Stimulated activated CD4-positive, alpha-beta T cell treated with anti-CD3 and anti-CD28 coated beads, Interleukin-4, amount 100 ng/mL, for 24 hours (primary cell): ENCODE measurements around the gene DHX8.

ENCODE experiments used
- DNase-seq: peaks from one replicate; pipeline ENCODE4 v3.0.0-alpha.2; 2020

DHX8 gene

DNA sequence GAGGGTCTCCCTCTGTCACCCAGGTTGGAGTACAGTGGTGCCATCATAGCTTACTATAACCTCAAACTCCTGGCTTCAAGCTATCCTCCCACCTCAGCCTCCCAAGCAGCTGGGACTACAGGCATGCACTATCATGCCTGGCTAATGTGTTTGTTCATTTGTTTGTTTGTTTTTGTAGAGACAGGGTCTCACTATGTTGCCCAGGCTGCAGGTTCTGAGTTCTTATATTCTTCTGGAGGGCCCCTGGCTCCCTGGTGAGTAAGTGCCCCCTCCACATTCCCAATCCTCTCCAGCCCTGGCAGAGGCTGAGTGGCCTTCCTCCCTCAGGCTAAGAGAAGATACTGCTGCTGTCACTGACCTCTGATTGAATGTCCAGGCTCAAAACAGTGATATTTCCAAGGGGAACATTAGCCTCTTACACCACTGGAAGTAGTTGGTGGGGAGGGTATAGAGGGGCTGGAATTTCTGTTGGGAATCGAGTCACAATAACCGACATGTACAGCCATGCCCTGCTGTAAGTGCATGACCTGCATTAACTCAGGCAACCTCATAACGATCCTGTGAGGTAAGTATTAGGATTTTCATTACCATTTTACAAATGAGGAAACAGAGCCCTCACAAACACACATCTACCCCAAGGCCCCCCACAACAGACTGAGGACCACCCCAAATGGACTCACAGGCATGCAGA lies 65.1 kb downstream of the DHX8 start:
- DNase-seq, result no peak

- no peak for DNase-seq
Measured at GRCh38 chr17:43549496-43549895, 65.7 kb downstream of the DHX8 start.

DNA sequence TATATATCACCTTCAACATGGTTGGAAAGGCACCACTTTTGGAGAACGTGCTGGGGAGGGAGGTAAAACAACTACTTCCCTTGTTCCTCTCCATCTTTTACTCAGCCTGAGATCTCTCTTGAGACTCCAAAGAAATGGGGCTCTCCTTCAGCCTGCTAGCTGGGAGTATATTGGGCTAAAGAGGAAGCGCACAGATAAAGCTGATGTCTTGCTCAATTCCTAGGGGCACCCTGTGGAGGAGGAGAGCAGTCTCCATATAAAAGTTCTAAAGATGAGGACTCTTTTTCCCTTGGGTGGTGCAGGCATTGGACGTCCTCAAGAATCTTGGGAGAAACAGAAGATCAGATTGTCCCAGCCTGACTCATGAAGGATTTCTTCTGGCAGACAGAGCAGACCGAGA lies 67.0 kb downstream of the DHX8 start:
- DNase-seq, result no peak

- DNase-seq, result no peak
Measured at GRCh38 chr17:43552229-43552837, 68.6 kb downstream of the DHX8 start.

DNA sequence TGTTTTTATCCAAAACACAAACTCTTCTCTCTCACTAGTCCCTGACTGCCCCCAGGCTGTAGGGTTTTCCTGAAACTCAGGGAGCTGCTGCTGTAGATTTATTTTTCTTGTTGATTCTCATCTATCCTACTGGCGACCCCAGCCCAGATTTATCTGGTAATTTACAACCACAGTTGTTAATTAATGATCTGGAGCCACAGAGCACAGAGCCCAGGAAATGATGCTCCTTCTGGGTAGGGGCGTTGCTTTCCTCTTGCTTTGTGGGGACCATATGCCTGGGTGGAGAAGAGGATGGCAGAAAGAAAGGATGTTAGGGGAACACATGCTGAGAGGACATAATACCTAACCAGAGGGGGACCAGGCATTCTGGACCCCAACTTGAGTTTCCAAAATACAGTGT lies 69.8 kb downstream of the DHX8 start:
- no peak for DNase-seq

- no peak for DNase-seq
Measured at GRCh38 chr17:43554857-43555256, 71.1 kb downstream of the DHX8 start.

DNA sequence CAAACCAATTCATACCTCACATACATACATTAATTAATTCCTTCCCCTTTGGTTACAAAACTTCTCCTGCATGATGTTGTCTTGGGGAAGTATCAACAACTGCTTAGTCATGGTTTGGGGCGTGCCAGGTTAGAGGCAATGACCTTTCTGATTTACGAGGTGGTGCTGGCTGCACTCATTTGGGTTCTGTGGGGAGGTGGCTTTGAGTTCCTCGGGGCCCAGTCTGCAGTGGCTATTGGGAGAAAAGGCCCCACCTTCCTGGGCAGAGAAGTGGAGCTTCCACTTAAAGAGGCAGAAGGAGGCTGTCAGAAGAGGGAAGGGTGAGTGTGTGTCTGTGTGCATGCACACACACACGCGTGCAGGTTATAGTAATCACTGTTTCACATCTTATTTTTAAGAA lies 72.5 kb downstream of the DHX8 start:
- DNase-seq, result no peak

DNA sequence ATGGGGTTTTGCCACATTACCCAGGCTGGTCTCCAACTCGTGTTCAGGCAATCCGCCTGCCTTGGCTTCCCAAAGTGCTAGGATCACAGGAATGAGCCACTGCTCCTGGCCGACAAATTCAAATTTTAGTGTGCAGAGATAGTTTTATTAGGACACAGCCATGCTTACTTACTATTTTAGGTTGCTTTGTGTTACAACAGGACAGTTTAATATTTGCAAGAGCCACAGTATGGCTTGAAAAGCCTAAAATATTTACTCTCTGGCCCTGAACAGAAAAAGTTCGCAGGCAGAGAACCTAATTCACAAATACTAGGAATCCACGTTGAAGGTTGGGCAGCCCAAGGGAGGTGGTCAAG lies 75.0 kb downstream of the DHX8 start:
- DNase-seq, result no peak

- DNase-seq, result no peak
Measured at GRCh38 chr17:43559161-43559816, 75.5 kb downstream of the DHX8 start.

DNA sequence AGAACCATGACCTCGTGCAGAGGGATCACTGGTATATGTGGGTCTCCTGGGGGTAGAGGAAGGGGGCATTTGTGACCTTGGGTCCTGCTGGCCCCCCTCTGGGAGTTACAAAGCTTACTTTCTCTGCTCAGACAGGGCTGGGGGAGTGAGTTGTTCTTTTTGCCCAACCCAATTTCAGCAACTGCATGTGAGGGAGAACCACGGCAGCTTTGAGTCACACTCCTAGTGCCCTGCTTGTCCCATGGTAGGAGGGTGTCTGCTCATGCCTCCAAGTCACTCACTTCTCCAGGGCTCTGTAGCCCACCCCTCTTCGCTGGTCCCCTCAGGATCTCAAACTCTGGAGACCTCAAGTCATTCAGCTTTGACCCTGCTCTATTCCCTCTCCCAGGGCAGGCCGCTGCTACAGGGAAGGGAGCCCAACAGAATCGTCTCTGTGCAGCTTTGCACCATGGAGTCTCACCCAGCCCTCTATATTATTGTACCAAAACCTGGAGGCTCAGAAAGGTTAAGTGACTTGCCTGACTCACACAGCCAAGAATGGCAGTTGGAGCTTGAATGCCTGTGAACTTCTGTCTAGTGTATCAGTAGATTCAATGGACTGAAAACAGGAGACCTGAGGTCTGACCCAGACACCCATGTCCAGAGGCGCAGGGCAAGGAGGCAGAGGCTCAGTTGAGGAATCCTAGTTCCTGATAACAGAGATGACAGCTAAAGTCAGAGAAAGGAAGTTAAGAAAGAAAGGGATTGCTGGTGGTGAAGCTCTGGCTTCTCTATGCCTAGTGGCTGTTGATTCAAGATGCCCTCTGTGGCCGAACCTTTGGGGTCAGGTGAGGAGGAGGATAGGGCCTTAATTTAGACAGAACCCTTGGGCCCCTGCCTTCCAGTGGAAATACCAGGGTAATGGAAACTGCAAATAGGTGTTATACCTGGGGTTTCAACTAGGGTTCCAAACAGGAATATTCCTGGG lies 77.0 kb downstream of the DHX8 start:
- DNase-seq, result no peak

- DNase-seq, result no peak
Measured at GRCh38 chr17:43562679-43563599, 79.2 kb downstream of the DHX8 start.

- DNase-seq, result no peak
Measured at GRCh38 chr17:43563600-43564594, 80.1 kb downstream of the DHX8 start.

GRCh38 chr17:43568506-43569082 lies 84.8 kb downstream of the DHX8 start:
- no peak for DNase-seq

DNA sequence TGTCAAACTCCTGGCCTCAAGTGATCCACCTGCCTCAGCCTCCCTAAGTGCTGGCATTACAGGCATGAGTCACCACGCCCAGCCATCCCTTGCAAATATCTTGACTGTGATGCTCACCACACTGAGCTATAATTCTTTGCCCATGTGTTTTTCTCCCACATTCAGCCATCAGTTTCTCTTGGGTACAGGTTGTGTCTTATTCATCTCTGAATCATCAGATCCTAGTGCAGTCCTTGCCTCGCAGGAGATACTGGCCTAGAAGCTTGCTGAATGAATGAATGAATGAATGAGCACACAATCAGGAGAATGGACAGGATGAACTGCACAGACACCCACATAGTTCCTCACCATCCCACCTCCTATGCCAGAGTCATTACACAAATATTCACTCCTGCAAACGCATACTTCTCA lies 86.7 kb downstream of the DHX8 start:
- no peak for DNase-seq

- no peak for DNase-seq
Measured at GRCh38 chr17:43572368-43572980, 88.7 kb downstream of the DHX8 start.

DNA sequence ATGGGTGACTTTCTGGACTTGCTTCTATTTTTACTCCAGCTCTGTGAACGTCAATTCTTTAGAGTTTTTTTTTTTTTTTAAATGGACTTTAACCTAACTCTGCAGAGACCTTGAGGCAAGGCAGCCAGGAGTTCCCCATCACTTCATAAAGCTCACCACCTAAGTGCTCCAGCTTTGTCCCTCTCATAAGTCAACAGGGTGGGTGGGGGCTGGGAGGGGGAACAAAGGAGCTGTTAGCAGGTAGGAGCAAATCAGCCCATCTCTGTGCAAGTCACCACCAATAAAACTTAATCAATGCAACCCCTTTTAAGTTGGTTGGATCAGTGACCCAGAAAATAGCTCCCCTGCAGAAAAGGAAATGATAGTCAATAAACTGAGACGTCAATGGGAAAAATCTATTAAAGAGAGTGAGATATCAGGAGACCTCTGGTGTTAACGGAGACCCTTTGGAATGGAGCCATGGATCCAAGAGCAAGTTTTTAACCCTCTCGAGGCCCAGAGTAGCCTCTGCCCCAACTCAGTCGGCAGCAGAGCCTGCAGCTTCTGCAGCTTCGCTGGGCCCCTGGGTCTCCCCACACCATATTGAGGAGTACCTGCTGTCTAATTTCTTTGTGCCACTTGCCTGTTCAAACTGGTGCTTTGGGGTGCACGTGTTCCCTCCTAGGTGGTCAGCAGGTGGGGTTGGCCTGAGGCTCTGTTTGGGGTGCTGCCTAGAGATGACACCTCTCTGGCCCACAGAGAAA lies 90.0 kb downstream of the DHX8 start:
- no peak for DNase-seq

GRCh38 chr17:43574348-43574747 lies 90.6 kb downstream of the DHX8 start:
- DNase-seq, result no peak

DNA sequence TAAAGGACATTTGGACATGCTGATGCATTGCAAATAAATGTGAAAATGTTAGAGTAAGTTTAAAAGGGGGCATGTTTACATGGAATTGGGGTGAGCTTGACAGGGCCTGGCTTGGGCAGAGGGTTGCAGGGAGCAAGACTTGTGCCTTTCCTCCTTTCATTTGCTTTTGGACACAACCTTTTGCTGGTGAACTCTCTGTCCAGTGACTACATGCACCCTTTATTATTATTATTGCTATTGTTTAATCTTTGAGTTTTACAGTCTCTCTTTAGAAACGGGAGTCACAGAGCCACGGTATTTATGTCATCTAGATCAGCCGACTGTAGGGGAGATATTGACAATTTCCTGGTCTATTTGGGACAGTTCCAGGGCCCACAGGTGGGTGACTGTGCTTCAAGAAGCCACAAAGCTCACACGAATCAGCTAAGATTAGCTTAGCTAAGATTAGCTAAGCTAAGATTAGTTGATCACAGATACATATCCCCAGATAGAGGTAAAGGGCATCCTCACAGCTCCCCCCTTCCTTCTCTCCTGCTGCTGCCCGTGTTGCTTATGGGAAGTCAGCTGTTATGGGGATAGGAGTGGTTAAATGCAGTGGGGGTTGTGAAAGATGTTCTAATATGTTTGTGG lies 91.2 kb downstream of the DHX8 start:
- DNase-seq, result no peak
